Hepatocyte (in vitro differentiated cells): ENCODE measurements around the gene KDM1B. TPM values are rescaled to one million over a fixed set of nuclear protein-coding genes. Genes with fewer than 3 reads are reported as not detected.
"Not testable (repeated sequence)": the region's sequence is repeated elsewhere in the genome, so short reads cannot be mapped to it uniquely, and the experiment has no call there.

Experiments used
- DNase-seq: peaks from one replicate; pipeline ENCODE4 v3.0.0-alpha.2; 2016; ENCODE audit warnings: low spot score
- H2AFZ ChIP-seq: fragments of 200-600 bp; sonication (generic); 2 replicates; pipeline ENCODE4 v1.6.0; 2016; ENCODE audit warnings: antibody characterized with exemption, mild to moderate bottlenecking
- H3K27ac ChIP-seq: fragments of 200-600 bp; sonication (generic); 2 replicates; pipeline ENCODE4 v1.5.1; 2016; ENCODE audit warnings: mild to moderate bottlenecking
- H3K27me3 ChIP-seq: fragments of 200-600 bp; sonication (generic); 2 replicates; pipeline ENCODE4 v1.6.1; 2016
- H3K36me3 ChIP-seq: fragments of 200-600 bp; sonication (generic); replicated peaks from 2 replicates; pipeline ENCODE4 v1.5.1; 2016; ENCODE audit warnings: low read depth; ENCODE audit not compliant: insufficient read depth
- H3K4me1 ChIP-seq: fragments of 200-600 bp; sonication (generic); 2 replicates; pipeline ENCODE4 v1.5.1; 2016; ENCODE audit warnings: mild to moderate bottlenecking, moderate library complexity; ENCODE audit not compliant: insufficient read depth
- H3K4me2 ChIP-seq: fragments of 200-600 bp; sonication (generic); 2 replicates; pipeline ENCODE4 v1.6.0; 2016
- H3K4me3 ChIP-seq: fragments of 200-600 bp; sonication (generic); 2 replicates; pipeline ENCODE4 v1.5.1; 2016; ENCODE audit warnings: mild to moderate bottlenecking
- H3K79me2 ChIP-seq: fragments of 200-600 bp; sonication (generic); 2 replicates; pipeline ENCODE4 v1.6.0; 2017; ENCODE audit warnings: mild to moderate bottlenecking
- H3K9me2 ChIP-seq: fragments of 200-600 bp; sonication (generic); replicated peaks from 2 replicates; pipeline ENCODE4 v1.6.0; 2017; ENCODE audit warnings: mild to moderate bottlenecking; ENCODE audit not compliant: insufficient read depth
- H3K9me3 ChIP-seq: fragments of 200-600 bp; sonication (generic); 2 replicates; pipeline ENCODE4 v1.5.1; 2016; ENCODE audit warnings: low read depth, mild to moderate bottlenecking
- H4K20me1 ChIP-seq: fragments of 200-600 bp; sonication (generic); 2 replicates; pipeline ENCODE4 v1.6.0; 2016; ENCODE audit warnings: mild to moderate bottlenecking; ENCODE audit not compliant: insufficient read depth, poor library complexity, severe bottlenecking
- EZH2 ChIP-seq: fragments of 200-600 bp; sonication (generic); IDR thresholded peaks from 2 replicates; pipeline ENCODE4 v1.6.1; 2016; ENCODE audit warnings: antibody characterized with exemption, mild to moderate bottlenecking, borderline replicate concordance
- EZH2phosphoT487 ChIP-seq: fragments of 200-600 bp; sonication (generic); IDR thresholded peaks from one replicate; pipeline ENCODE4 v1.6.1; 2018; ENCODE audit warnings: antibody characterized with exemption, mild to moderate bottlenecking, low read depth, moderate library complexity; ENCODE audit not compliant: unreplicated experiment, severe bottlenecking
- WGBS: methylation state at CpG from one replicate; pipeline ENCODE4 v1.1.6; 2016; ENCODE audit warnings: low lambda C conversion rate; ENCODE audit errors: missing lambda C conversion rate; 5-methylcytosine and 5-hydroxymethylcytosine counted together
- polyA plus RNA-seq: library from polyadenylated mRNA; unstranded; fragments of >200 nt; fragmentation: Nextera tagmentation; extraction: Ambion mirVana; gene quantifications from 2 replicates; pipeline ENCODE4 v1.2.1, GENCODE V29; 2016
- total RNA-seq: library from RNA; depleted of rRNA; stranded (reverse); fragments of >200 nt; gene quantifications from 2 replicates; pipeline ENCODE4 v1.2.3, GENCODE V29; 2014
- TF ChIP-seq, protein P1 (sequence below): fragments of 200-600 bp; sonication (generic); IDR thresholded peaks from 2 replicates; pipeline ENCODE4 v1.5.1; 2016; ENCODE audit warnings: antibody characterized with exemption, mild to moderate bottlenecking; ENCODE audit not compliant: poor library complexity

The KDM1B gene
- total and polyA plus RNA-seq, 2 experiments from 2014 or later, result 5.9 to 9.1 TPM

DNA sequence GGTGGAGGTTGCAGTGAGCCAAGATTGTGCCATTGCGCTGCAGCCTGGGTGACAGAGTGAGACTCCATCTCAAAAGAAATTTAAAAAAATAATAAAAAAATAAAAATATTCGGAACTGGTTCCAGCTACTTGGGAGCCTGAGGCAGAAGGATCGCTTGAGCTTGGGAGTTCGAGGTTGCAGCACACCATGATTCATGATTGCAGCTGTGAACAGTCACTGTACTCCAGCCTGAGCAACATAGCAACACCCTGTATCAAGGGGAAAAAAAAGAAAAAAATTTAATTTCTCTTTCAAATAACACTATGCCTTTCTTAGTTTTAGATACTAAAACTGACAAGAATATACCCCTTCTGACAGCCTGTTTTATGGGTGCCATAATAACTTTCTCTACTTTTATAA lies 10.5 kb downstream of the KDM1B start:
- Histone ChIP-seq H4K20me1 (no peaks in the 10 kb centered on the region), H3K27ac (no peak overlapping the region), H3K9me3 (no peaks in the 10 kb centered on the region), H3K4me1 (no peaks in the 10 kb centered on the region), H3K36me3 (no peaks in the 10 kb centered on the region), H3K9me2 (no peaks in the 10 kb centered on the region), H3K79me2 (no peaks in the 10 kb centered on the region), H3K4me2 (no peak overlapping the region), H2AFZ (no peak overlapping the region), H3K27me3 (no peaks in the 10 kb centered on the region), H3K4me3 (no peak overlapping the region)
- WGBS, result 96% methylated on average over 4 of the region's 4 CpGs
- no peak for DNase-seq
- TF ChIP-seq, protein P1, sequence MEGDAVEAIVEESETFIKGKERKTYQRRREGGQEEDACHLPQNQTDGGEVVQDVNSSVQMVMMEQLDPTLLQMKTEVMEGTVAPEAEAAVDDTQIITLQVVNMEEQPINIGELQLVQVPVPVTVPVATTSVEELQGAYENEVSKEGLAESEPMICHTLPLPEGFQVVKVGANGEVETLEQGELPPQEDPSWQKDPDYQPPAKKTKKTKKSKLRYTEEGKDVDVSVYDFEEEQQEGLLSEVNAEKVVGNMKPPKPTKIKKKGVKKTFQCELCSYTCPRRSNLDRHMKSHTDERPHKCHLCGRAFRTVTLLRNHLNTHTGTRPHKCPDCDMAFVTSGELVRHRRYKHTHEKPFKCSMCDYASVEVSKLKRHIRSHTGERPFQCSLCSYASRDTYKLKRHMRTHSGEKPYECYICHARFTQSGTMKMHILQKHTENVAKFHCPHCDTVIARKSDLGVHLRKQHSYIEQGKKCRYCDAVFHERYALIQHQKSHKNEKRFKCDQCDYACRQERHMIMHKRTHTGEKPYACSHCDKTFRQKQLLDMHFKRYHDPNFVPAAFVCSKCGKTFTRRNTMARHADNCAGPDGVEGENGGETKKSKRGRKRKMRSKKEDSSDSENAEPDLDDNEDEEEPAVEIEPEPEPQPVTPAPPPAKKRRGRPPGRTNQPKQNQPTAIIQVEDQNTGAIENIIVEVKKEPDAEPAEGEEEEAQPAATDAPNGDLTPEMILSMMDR, result no peak

DNA sequence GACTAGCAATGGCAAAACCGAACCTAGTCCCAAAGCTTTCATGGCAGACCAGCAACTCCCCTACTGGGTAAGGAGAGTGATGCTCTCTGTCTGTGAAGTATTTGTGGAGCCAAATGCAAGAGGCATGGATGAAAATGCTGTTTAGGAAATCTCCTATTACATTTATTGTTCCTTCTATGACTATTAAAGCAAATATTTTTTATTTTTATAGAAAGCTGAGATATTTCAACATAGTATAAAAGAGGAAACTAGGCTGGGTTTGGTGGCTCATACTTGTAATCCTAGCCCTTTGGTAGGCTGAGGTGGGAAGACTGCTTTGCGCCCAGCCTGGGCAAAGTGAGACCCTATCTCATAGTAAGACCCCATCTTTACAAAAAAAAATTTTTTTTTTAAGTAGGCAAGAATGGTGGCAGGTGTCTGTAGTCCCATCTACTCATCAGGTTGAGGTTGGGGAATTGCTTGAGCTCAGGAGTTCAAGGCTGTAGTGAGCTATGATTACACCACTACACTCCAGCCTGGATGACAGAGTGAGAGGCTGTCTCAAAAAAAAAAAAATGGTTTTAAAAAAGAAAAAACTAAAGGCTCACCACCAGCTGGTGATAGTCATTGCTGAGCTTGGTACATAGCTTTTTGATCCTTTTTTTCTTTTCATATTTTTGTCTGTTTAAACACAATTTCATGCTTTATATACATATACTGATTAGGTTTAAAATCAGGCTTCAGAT lies 11.3 kb downstream of the KDM1B start:
- no peaks in the 10 kb centered on the region for H3K4me1 ChIP-seq
- no peak overlapping the region for H3K4me3 ChIP-seq
- no peaks in the 10 kb centered on the region for H3K9me3 ChIP-seq
- H3K79me2 ChIP-seq, result no peaks in the 10 kb centered on the region
- DNase-seq, result no peak
- H4K20me1 ChIP-seq, result no peaks in the 10 kb centered on the region
- no peak overlapping the region for H2AFZ ChIP-seq
- TF ChIP-seq EZH2, result no peak
- TF ChIP-seq, protein P1, result no peak
- WGBS, result 96% methylated on average over 2 of the region's 2 CpGs
- H3K27me3 ChIP-seq, result no peaks in the 10 kb centered on the region
- no peaks in the 10 kb centered on the region for H3K9me2 ChIP-seq
- no peak overlapping the region for H3K4me2 ChIP-seq
- H3K27ac ChIP-seq, result no peak overlapping the region
- no peaks in the 10 kb centered on the region for H3K36me3 ChIP-seq

DNA sequence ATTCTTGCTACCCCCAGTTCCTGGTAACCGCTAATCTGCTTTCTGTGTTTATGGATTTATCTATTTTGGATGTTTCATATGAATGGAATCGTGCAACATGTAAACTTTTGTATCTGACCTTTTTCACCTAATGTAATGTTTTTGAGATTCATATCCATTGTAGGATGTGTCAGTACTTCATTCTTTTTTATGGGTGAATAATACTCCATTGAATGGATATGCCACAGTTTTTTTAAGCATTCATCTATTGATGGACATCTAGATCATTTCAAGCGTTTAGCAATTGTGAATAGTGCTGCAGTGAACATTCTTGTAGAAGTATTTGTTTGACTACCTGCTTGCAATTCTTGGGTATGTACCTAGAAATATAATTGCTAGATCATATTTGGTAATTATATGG lies 13.0 kb downstream of the KDM1B start:
- DNase-seq, result no peak
- Histone ChIP-seq H3K4me2 (no peak overlapping the region), H3K27ac (no peak overlapping the region), H3K4me3 (no peak overlapping the region), H4K20me1 (no peaks in the 10 kb centered on the region), H3K27me3 (no peaks in the 10 kb centered on the region), H3K36me3 (no peaks in the 10 kb centered on the region), H3K79me2 (no peaks in the 10 kb centered on the region), H3K9me2 (no peaks in the 10 kb centered on the region), H2AFZ (no peak overlapping the region), H3K4me1 (no peaks in the 10 kb centered on the region), H3K9me3 (no peaks in the 10 kb centered on the region)
- TF ChIP-seq EZH2phosphoT487 (no peak), EZH2 (no peak)
- TF ChIP-seq, protein P1, result no peak
- 100% methylated on average over 3 of the region's 3 CpGs for WGBS

DNA sequence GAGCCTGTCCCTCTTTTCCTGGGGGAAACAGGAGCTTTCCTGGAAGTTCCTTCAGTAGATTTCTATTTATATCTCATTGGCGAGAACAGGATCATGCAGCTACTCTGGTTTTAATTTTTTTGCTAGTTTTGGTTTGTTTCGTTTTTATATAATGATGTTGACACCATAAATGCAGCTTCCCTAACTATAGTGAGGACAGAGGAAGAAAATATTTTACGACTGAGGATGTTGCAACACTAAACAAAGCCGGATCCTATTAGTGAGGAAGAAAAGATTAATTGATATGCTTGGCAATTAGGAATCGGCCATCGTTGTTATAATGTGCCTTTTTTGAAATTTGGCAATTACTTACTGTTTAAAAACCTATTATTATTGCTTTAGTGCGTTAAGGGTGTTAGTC lies 16.6 kb downstream of the KDM1B start:
- 94% methylated on average over 7 of the region's 7 CpGs for whole genome bisulfite sequencing
- Histone ChIP-seq H3K27ac (no peak overlapping the region), H3K27me3 (no peaks in the 10 kb centered on the region), H2AFZ (no peak overlapping the region), H4K20me1 (no peaks in the 10 kb centered on the region), H3K79me2 (no peaks in the 10 kb centered on the region), H3K4me3 (no peak overlapping the region), H3K9me2 (no peaks in the 10 kb centered on the region), H3K4me1 (no peaks in the 10 kb centered on the region), H3K4me2 (no peak overlapping the region), H3K36me3 (no peaks in the 10 kb centered on the region), H3K9me3 (no peaks in the 10 kb centered on the region)
- DNase-seq, result no peak
- TF ChIP-seq, protein P1, result no peak
- no peak for TF ChIP-seq EZH2phosphoT487
- TF ChIP-seq EZH2, result no peak

DNA sequence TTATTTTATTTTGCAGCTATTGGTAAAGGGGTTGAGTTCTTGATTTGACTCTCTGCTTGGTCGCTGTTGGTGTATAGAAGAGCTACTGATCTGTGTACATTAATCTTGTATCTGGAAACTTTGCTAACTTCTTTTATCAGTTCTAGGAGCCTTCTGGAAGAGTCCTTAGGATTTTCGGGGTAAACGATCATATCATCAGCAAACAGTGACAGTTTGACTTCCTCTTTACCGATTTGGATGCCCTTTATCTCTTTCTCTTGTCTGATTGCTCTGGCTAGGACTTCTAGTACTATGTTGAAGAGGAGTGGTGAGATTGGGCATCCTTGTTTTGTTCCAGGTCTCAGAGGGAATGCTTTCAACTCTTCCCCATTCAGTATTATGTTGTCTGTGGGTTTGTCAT lies 21.0 kb downstream of the KDM1B start:
- 79% methylated on average over 4 of the region's 4 CpGs for WGBS
- DNase-seq, H3K79me2 ChIP-seq, H3K4me2 ChIP-seq, H2AFZ ChIP-seq, H3K36me3 ChIP-seq, H3K27ac ChIP-seq, H3K4me3 ChIP-seq, H3K9me3 ChIP-seq, H3K4me1 ChIP-seq, H3K27me3 ChIP-seq, H4K20me1 ChIP-seq, H3K9me2 ChIP-seq: not testable (repeated sequence)
